NCI-H82 treated with DMSO at 0.1 percent for 48 hours (cell line): ENCODE measurements around the gene PIP5K1A.
A peak's percentile ranks its signal among the peaks of the same experiment; 100 is the strongest.
"Not testable (repeated sequence)": the region's sequence is repeated elsewhere in the genome, so short reads cannot be mapped to it uniquely, and the experiment has no call there.

Experiments used
- DNase-seq: peaks from one replicate; lab custom pipeline; 2025; ENCODE audit not compliant: unreplicated experiment; lab: John Stamatoyannopoulos, UW

The PIP5K1A gene

GRCh38 chr1:151251656-151252470 is 53.5 kb downstream of the PIP5K1A start:
- DNase-seq: peak; percentile 98

GRCh38 chr1:151254217-151255213 is 56.2 kb downstream of the PIP5K1A start, which contains the start of gene PSMD4:
PSMD4 (plus strand) TSS chr1:151254734; CDS start chr1:151254783, 49 bp downstream.
- DNase-seq: peak; percentile 98

- DNase-seq: no peak
Observed at GRCh38 chr1:151255381-151255780, 57.0 kb downstream of the PIP5K1A start.

- no peak for DNase-seq
Observed at GRCh38 chr1:151259351-151259750, 61.0 kb downstream of the PIP5K1A start.

- DNase-seq: no peak
Observed at GRCh38 chr1:151265446-151266236, 67.3 kb downstream of the PIP5K1A start.

- DNase-seq: no peak
Observed at GRCh38 chr1:151266315-151266714, 68.0 kb downstream of the PIP5K1A start.

GRCh38 chr1:151266821-151267220 is 68.5 kb downstream of the PIP5K1A start:
- no peak for DNase-seq

- no peak for DNase-seq
Observed at GRCh38 chr1:151267760-151268159, 69.4 kb downstream of the PIP5K1A start.

GRCh38 chr1:151273924-151274466 is 75.6 kb downstream of the PIP5K1A start:
- no peak for DNase-seq

- not testable (repeated sequence) for DNase-seq
Observed at GRCh38 chr1:151275341-151275740, 77.0 kb downstream of the PIP5K1A start.

- no peak for DNase-seq
Observed at GRCh38 chr1:151277249-151277648, 78.9 kb downstream of the PIP5K1A start.

- peak; percentile 98 for DNase-seq
Observed at GRCh38 chr1:151281225-151281968, 83.0 kb downstream of the PIP5K1A start.

GRCh38 chr1:151281969-151282882 is 83.9 kb downstream of the PIP5K1A start, which contains the start of gene ZNF687:
ZNF687 (plus strand) TSS chr1:151282299; CDS start chr1:151286292, 3,993 bp downstream.
- DNase-seq: peak; percentile 99

GRCh38 chr1:151282883-151283725 is 84.8 kb downstream of the PIP5K1A start:
- peak; percentile 62 for DNase-seq

- DNase-seq: no peak
Observed at GRCh38 chr1:151284013-151284577, 85.7 kb downstream of the PIP5K1A start.

- DNase-seq: no peak
Observed at GRCh38 chr1:151286619-151287340, 88.4 kb downstream of the PIP5K1A start.

- no peak for DNase-seq
Observed at GRCh38 chr1:151287341-151287699, 89.0 kb downstream of the PIP5K1A start.
